Thyroid gland (tissue), 4 donors: ENCODE data around the gene SLC16A8.

Experiments used
- CTCF ChIP-seq, 6 experiments: fragments of 200-600 bp in 3 of 6; fragments of 450-650 bp in 3 of 6; sonication (generic) in 3 of 6; IDR thresholded peaks; one replicate each; pipeline ENCODE4 v1.5.1; 2016 to 2019; ENCODE audit warnings: antibody characterized with exemption in 6 of 6, mild to moderate bottlenecking in 2 of 6, inconsistent platforms in 1 of 6, moderate library complexity in 1 of 6
- POLR2A ChIP-seq, 2 donors: fragments of 450-650 bp; IDR thresholded peaks; one replicate each; pipeline ENCODE4 v1.6.1; 2017; ENCODE audit warnings: antibody characterized with exemption in 2 of 2, mild to moderate bottlenecking in 2 of 2, moderate library complexity in 1 of 2

GRCh38 chr22:38065539-38065938, 18.4 kb downstream of the SLC16A8 start:
- TF ChIP-seq CTCF (IDR thresholded peaks at IDR 0.05): no peak
- no peak for TF ChIP-seq POLR2A (IDR thresholded peaks at IDR 0.05)
